NT2/D1 (cell line): ENCODE data around the gene VEGFC.

Experiments
- SUZ12 ChIP-seq: IDR thresholded peaks from 2 replicates; pipeline ENCODE4 v1.6.1; 2011; ENCODE audit not compliant: insufficient read length, insufficient read depth; ENCODE audit errors: extremely low read depth
- YY1 ChIP-seq: IDR thresholded peaks from 2 replicates; pipeline ENCODE4 v1.6.1; 2011; ENCODE audit not compliant: insufficient read length, insufficient read depth
- ZNF274 ChIP-seq: IDR thresholded peaks from 2 replicates; pipeline ENCODE4 v1.6.1; 2011; ENCODE audit warnings: mild to moderate bottlenecking, low read depth, low read length

DNA sequence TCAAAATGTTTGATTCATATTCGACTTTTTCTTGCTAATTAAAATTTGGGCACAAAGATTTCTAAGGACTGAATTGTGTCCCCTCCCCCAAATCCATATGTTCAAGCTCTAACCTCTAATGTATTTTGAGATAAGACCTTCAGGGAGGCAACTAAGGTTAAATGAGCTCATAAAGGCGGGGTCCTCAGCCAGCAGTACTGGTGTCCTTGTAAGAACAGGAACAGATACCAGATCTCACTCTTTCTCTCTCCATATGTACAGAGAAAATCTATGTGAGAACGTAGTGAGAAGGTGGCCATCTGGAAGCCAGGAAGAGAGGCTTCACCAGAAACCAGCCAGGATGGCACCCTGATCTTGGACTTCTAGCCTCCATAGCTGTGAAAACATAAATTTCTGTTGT, 116.9 kb downstream of the VEGFC start:
- TF ChIP-seq YY1 (no peak), SUZ12 (no peak), ZNF274 (no peak)
